ENCODE results near the gene RALY. TPM values are rescaled to one million over a fixed set of nuclear protein-coding genes. Genes with fewer than 3 reads are reported as not detected.

The RALY gene
- total RNA-seq, 1 donor = 42.3 TPM

DNA sequence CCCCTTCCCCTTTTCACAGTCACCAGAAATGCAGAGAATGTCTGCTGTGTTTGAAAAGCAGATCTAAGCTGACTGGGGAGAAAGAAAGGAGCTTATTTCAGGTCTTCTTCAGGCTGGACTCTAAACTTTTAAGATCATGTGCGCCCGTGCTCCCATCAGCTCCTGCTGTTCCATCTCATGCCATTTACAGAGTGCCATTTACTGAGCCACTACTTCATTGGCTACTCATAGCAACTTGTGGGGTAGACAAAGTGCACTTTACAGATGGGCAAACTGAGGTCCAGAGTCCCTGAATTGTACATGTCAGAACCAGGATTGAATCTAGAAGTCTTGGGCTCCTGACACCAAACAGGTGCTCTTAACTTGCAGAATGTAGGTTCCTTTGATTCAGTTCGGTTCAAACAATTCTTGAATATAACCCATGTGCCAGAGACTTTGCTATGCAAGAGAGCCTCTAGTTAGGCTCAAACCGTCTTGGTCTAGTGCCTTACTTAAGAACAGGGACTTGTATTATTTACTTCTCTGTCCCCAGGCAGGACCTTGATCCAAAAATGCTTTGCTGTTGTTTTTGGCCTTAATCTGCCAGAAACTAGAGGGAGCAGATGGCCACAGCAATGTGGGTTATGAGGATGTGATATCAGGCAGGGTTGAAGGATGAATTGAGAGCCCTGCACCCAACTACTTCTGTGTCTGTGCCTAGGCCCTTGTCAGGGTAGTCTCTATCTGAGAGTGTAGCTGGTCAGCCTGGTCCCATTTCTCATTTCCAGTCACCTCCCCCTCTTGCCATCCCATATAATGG, 56.4 kb downstream of the RALY start:
- no peak for DNase-seq (ENCODE audit: low read depth)
- TF ChIP-seq, protein P1, sequence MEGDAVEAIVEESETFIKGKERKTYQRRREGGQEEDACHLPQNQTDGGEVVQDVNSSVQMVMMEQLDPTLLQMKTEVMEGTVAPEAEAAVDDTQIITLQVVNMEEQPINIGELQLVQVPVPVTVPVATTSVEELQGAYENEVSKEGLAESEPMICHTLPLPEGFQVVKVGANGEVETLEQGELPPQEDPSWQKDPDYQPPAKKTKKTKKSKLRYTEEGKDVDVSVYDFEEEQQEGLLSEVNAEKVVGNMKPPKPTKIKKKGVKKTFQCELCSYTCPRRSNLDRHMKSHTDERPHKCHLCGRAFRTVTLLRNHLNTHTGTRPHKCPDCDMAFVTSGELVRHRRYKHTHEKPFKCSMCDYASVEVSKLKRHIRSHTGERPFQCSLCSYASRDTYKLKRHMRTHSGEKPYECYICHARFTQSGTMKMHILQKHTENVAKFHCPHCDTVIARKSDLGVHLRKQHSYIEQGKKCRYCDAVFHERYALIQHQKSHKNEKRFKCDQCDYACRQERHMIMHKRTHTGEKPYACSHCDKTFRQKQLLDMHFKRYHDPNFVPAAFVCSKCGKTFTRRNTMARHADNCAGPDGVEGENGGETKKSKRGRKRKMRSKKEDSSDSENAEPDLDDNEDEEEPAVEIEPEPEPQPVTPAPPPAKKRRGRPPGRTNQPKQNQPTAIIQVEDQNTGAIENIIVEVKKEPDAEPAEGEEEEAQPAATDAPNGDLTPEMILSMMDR (IDR thresholded peaks at IDR 0.05; ENCODE audit: insufficient read depth, low read depth, low read length) = no peak
- no peak overlapping the region for H3K4me3 ChIP-seq (ENCODE audit: low read depth, low read length)

- TF ChIP-seq, protein P1 (IDR thresholded peaks at IDR 0.05; ENCODE audit: insufficient read depth, low read depth, low read length) = no peak
- H3K4me3 ChIP-seq (ENCODE audit: low read depth, low read length) = no peak overlapping the region
- peak; percentile 32 for DNase-seq (ENCODE audit: low read depth)
Measured at GRCh38 chr20:34052414-34052813, 58.7 kb downstream of the RALY start.

DNA sequence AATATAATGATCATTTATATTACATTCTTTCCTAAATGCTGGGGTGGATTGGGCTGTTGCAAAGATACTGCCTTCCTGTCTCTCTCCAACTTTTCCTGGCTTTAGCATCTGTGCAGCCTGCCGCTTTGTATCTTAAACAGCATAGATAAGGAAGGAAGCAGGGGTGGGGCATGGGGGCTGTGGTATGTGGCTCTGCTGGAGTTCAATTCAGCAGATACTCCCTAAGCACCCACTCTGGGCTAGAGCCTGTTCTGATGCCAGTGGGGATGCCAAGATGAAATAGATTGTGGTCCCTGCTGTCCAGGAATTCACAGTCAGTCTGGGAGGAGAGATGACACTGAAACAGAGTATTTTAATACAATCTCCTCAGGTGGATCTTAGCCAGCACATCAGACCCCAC, 61.6 kb downstream of the RALY start:
- no peak for DNase-seq (ENCODE audit: low read depth)
- TF ChIP-seq, protein P1 (IDR thresholded peaks at IDR 0.05; ENCODE audit: insufficient read depth, low read depth, low read length) = no peak
- H3K4me3 ChIP-seq (ENCODE audit: low read depth, low read length) = no peak overlapping the region

GRCh38 chr20:34058831-34059230, 65.1 kb downstream of the RALY start:
- DNase-seq (ENCODE audit: low read depth) = no peak
- TF ChIP-seq, protein P1 (IDR thresholded peaks at IDR 0.05; ENCODE audit: insufficient read depth, low read depth, low read length) = no peak

GRCh38 chr20:34060970-34061369, 67.3 kb downstream of the RALY start:
- no peak for DNase-seq (ENCODE audit: low read depth)
- TF ChIP-seq, protein P1 (IDR thresholded peaks at IDR 0.05; ENCODE audit: insufficient read depth, low read depth, low read length) = no peak
- no peak overlapping the region for H3K4me3 ChIP-seq (ENCODE audit: low read depth, low read length)

More at GRCh38 chr20:34058831-34059230, 65.1 kb downstream of the RALY start:
- H3K4me3 ChIP-seq (ENCODE audit: low read depth, low read length) = no peak overlapping the region

- no peak for DNase-seq (ENCODE audit: low read depth)
- H3K4me3 ChIP-seq (ENCODE audit: low read depth, low read length) = no peak overlapping the region
- TF ChIP-seq, protein P1 (IDR thresholded peaks at IDR 0.05; ENCODE audit: insufficient read depth, low read depth, low read length) = no peak
Measured at GRCh38 chr20:34061695-34062094, 68.0 kb downstream of the RALY start.
